WTC11 (cell line): ENCODE data around the gene RASSF1. TPM values are rescaled to one million over a fixed set of nuclear protein-coding genes. Genes with fewer than 3 reads are reported as not detected.

Experiments
- ATAC-seq: fragments of 200-7000 bp; cut with Tn5 transposase; 2 replicates; pipeline ENCODE4 v1.10.0; 2021; ENCODE audit warnings: mild to moderate bottlenecking, moderate library complexity
- CTCF ChIA-PET: fragments of 300-600 bp; sonication (Branson Sonifier 250); formaldehyde crosslinking; loops from one replicate; lab custom pipeline; 2021; ENCODE audit warnings: antibody characterized with exemption; lab: Charles Lee
- POLR2A ChIA-PET: fragments of 350-600 bp; sonication (Branson Sonifier 250); formaldehyde crosslinking; loops from one replicate; lab custom pipeline; 2021; ENCODE audit warnings: antibody characterized with exemption; lab: Charles Lee
- DNase-seq: peaks from one replicate; pipeline ENCODE4 v3.0.0; 2021; ENCODE audit warnings: low spot score
- H3K27ac Mint-ChIP-seq: 2 replicates; pipeline ENCODE4 v1.8.0; 2021; ENCODE audit warnings: mixed read lengths
- H3K27me3 Mint-ChIP-seq: 2 replicates; pipeline ENCODE4 v1.8.0; 2021; ENCODE audit warnings: low read depth, mild to moderate bottlenecking, moderate library complexity, mixed read lengths
- H3K36me3 Mint-ChIP-seq: 2 replicates; pipeline ENCODE4 v1.8.0; 2021; ENCODE audit warnings: mixed read lengths
- H3K4me1 Mint-ChIP-seq: 2 replicates; pipeline ENCODE4 v1.8.0; 2022; ENCODE audit warnings: mixed read lengths
- H3K4me3 Mint-ChIP-seq: 2 replicates; pipeline ENCODE4 v1.8.0; 2021; ENCODE audit warnings: mild to moderate bottlenecking, moderate library complexity, mixed read lengths
- H3K9me3 Mint-ChIP-seq: 2 replicates; pipeline ENCODE4 v1.8.0; 2021; ENCODE audit warnings: mixed read lengths
- AFF4 ChIP-seq: sonication (generic); formaldehyde crosslinking; IDR thresholded peaks from 2 replicates; pipeline ENCODE4 v1.8.1; 2023; ENCODE audit warnings: mild to moderate bottlenecking, missing genetic modification reagents, borderline replicate concordance
- AR ChIP-seq: fragments of 250-450 bp; sonication (Bioruptor Pico); IDR thresholded peaks from 2 replicates; pipeline ENCODE4 v1.9.0; 2021; ENCODE audit warnings: mild to moderate bottlenecking
- CREB1 ChIP-seq: sonication (generic); formaldehyde crosslinking; IDR thresholded peaks from 2 replicates; pipeline ENCODE4 v1.8.0; 2023; ENCODE audit warnings: mild to moderate bottlenecking, missing genetic modification reagents
- CREM ChIP-seq: sonication (generic); formaldehyde crosslinking; IDR thresholded peaks from 2 replicates; pipeline ENCODE4 v1.8.1; 2022; ENCODE audit warnings: mild to moderate bottlenecking, missing genetic modification reagents, moderate library complexity
- EMX1 ChIP-seq: fragments of 250-450 bp; sonication (Bioruptor Pico); IDR thresholded peaks from 2 replicates; pipeline ENCODE4 v1.8.0; 2021; ENCODE audit warnings: mild to moderate bottlenecking
- ERG ChIP-seq: fragments of 250-450 bp; sonication (Bioruptor Pico); IDR thresholded peaks from 2 replicates; pipeline ENCODE4 v1.8.0; 2021; ENCODE audit warnings: mild to moderate bottlenecking
- ESRRA ChIP-seq: sonication (generic); formaldehyde crosslinking; IDR thresholded peaks from 2 replicates; pipeline ENCODE4 v1.8.1; 2022; ENCODE audit warnings: mild to moderate bottlenecking, missing genetic modification reagents, borderline replicate concordance
- JUN ChIP-seq: sonication (generic); formaldehyde crosslinking; IDR thresholded peaks from 2 replicates; pipeline ENCODE4 v1.8.0; 2023; ENCODE audit warnings: mild to moderate bottlenecking, missing genetic modification reagents
- NFE2L1 ChIP-seq: sonication (generic); formaldehyde crosslinking; IDR thresholded peaks from 2 replicates; pipeline ENCODE4 v1.8.1; 2023; ENCODE audit warnings: missing genetic modification reagents
- PRDM15 ChIP-seq: sonication (generic); formaldehyde crosslinking; IDR thresholded peaks from 2 replicates; pipeline ENCODE4 v1.8.0; 2022; ENCODE audit warnings: missing genetic modification reagents
- RELA ChIP-seq: sonication (generic); formaldehyde crosslinking; IDR thresholded peaks from 2 replicates; pipeline ENCODE4 v1.8.1; 2022; ENCODE audit warnings: missing genetic modification reagents, mild to moderate bottlenecking, borderline replicate concordance
- USF1 ChIP-seq: sonication (generic); formaldehyde crosslinking; IDR thresholded peaks from 2 replicates; pipeline ENCODE4 v1.8.0; 2022; ENCODE audit warnings: mild to moderate bottlenecking, missing genetic modification reagents
- ZNF121 ChIP-seq: sonication (generic); formaldehyde crosslinking; IDR thresholded peaks from 2 replicates; pipeline ENCODE4 v1.8.0; 2023; ENCODE audit warnings: missing genetic modification reagents
- ZNF219 ChIP-seq: sonication (generic); formaldehyde crosslinking; IDR thresholded peaks from 2 replicates; pipeline ENCODE4 v1.8.0; 2023; ENCODE audit warnings: missing genetic modification reagents, mild to moderate bottlenecking, borderline replicate concordance
- ZNF263 ChIP-seq: sonication (generic); formaldehyde crosslinking; IDR thresholded peaks from 2 replicates; pipeline ENCODE4 v1.8.1; 2022; ENCODE audit warnings: low read depth, mild to moderate bottlenecking, moderate library complexity, missing genetic modification reagents
- ZNF317 ChIP-seq: sonication (generic); formaldehyde crosslinking; IDR thresholded peaks from 2 replicates; pipeline ENCODE4 v1.8.1; 2023; ENCODE audit warnings: low read depth, mild to moderate bottlenecking, moderate library complexity, missing genetic modification reagents, borderline replicate concordance
- ZNF423 ChIP-seq: fragments of 250-450 bp; sonication (Bioruptor Pico); IDR thresholded peaks from 2 replicates; pipeline ENCODE4 v2.1.2; 2022; ENCODE audit warnings: mild to moderate bottlenecking, moderate library complexity
- ZSCAN18 ChIP-seq: fragments of 250-450 bp; sonication (Bioruptor Pico); IDR thresholded peaks from 2 replicates; pipeline ENCODE4 v2.1.2; 2022; ENCODE audit warnings: mild to moderate bottlenecking, moderate library complexity
- total RNA-seq: library from RNA; stranded (reverse); gene quantifications from 3 replicates; pipeline ENCODE4 v1.2.3, GENCODE V29; 2021

Gene RASSF1
- total RNA-seq, 1 experiment from 2014 or later: 14.5 TPM

GRCh38 chr3:50320853-50321335, 19.7 kb downstream of the RASSF1 start (continued):
- TF ChIP-seq ERG (CRISPR knock-in tag): no peak
- TF ChIP-seq ZNF317: 0 out of 2 replicates have a peak, but pooled peaks have one; percentile 26
- TF ChIP-seq ZSCAN18 (CRISPR knock-in tag): no peak
- no peak for TF ChIP-seq AFF4 (CRISPR knock-in tag)
- TF ChIP-seq NFE2L1: no peak
- peak; percentile 58; the same call in 1 of the 2 replicates for TF ChIP-seq USF1
- no peak for TF ChIP-seq ESRRA (CRISPR knock-in tag)
- 0 out of 2 replicates have a peak, but pooled peaks have one; percentile 13 for TF ChIP-seq ZNF263
- no peak for TF ChIP-seq CREB1 (CRISPR knock-in tag)
- no peak for TF ChIP-seq JUN (CRISPR knock-in tag)
- TF ChIP-seq RELA (CRISPR knock-in tag): peak; percentile 71; the same call in 1 of the 2 replicates
- no peak for TF ChIP-seq EMX1 (CRISPR knock-in tag)
- TF ChIP-seq ZNF423 (CRISPR knock-in tag): no peak
- TF ChIP-seq, all 79 proteins: peak for 11

- POLR2A ChIA-PET: no interaction called here
- Mint-ChIP-seq H3K27ac (peak overlapping the region; percentile 44; the same call in 1 of the 2 replicates), H3K27me3 (no peaks in the 10 kb centered on the region), H3K9me3 (no peaks in the 10 kb centered on the region), H3K36me3 (peaks cover 36% of the 10 kb centered on the region), H3K4me3 (peak overlapping the region; percentile 93), H3K4me1 (peaks cover 40% of the 10 kb centered on the region)
- ATAC-seq: no peak
- TF ChIP-seq AR (CRISPR knock-in tag) (no peak), ZNF219 (no peak), CREM (CRISPR knock-in tag) (no peak), ZNF121 (CRISPR knock-in tag) (0 out of 2 replicates have a peak, but pooled peaks have one; percentile 4), PRDM15 (CRISPR knock-in tag) (no peak)
- no peak for DNase-seq
- CTCF ChIA-PET: interaction anchor here (0.7 to 5.5 kb wide), 10 partner anchors 8 to 292 kb away, joined by 3 to 95 read pairs (median 4); partner anchors contain the start of genes CISH, HYAL1, HYAL3 and IFRD2
These were observed 20.6 kb downstream of the RASSF1 start for GRCh38 chr3:50319894-50320625.
